IMR-90 (cell line): ENCODE measurements around the gene NNT. TPM values are rescaled to one million over a fixed set of nuclear protein-coding genes. Genes with fewer than 3 reads are reported as not detected.

Experiments
- ATAC-seq: fragments of 200-7000 bp; cut with Tn5 transposase; 2 replicates; pipeline ENCODE4 v1.9.1; 2020; ENCODE audit warnings: low read depth, mild to moderate bottlenecking, moderate library complexity
- BruUV-seq: library from RNA; stranded (reverse); fragments of 400-500 nt; replicated peaks from 2 replicates; lab custom pipeline; 2021; lab: Mats Ljungman, UMichigan
- CTCF ChIA-PET: fragments of 300-600 bp; formaldehyde crosslinking; extraction: SDS; loops from one replicate; lab custom pipeline; 2021; ENCODE audit warnings: antibody characterized with exemption; lab: Yijun Ruan, JAX
- POLR2A ChIA-PET: fragments of 300-600 bp; sonication (Branson Sonifier 250); formaldehyde crosslinking; loops from one replicate; lab custom pipeline; 2022; ENCODE audit warnings: antibody characterized with exemption; ENCODE audit not compliant: unreplicated experiment; lab: Charles Lee
- DNase-seq: peaks from one replicate; pipeline ENCODE4 v3.0.0; 2013
- H2AFZ ChIP-seq: replicated peaks from 2 replicates; pipeline ENCODE3; 2013; ENCODE audit warnings: low read length, mild to moderate bottlenecking; ENCODE audit not compliant: poor library complexity
- H2AK5ac ChIP-seq: 2 replicates; pipeline ENCODE4 v1.6.1; 2013; ENCODE audit warnings: low read depth, low read length, inconsistent platforms
- H2AK9ac ChIP-seq: replicated peaks from 2 replicates; pipeline ENCODE3; 2013; ENCODE audit warnings: mild to moderate bottlenecking, low read depth, low read length, moderate library complexity; ENCODE audit not compliant: poor library complexity
- H2BK120ac ChIP-seq: 2 replicates; pipeline ENCODE4 v1.6.1; 2013; ENCODE audit warnings: low read depth, low read length, inconsistent platforms
- H2BK15ac ChIP-seq: 3 replicates; pipeline ENCODE4 v1.6.1; 2013; ENCODE audit warnings: low read depth, low read length, inconsistent platforms
- H2BK20ac ChIP-seq: 2 replicates; pipeline ENCODE4 v1.6.1; 2013; ENCODE audit warnings: low read depth, mild to moderate bottlenecking, inconsistent platforms, low read length, moderate library complexity
- H2BK5ac ChIP-seq: 2 replicates; pipeline ENCODE4 v1.6.1; 2013; ENCODE audit warnings: mild to moderate bottlenecking, low read depth, low read length, inconsistent platforms; ENCODE audit not compliant: poor library complexity, severe bottlenecking
- H3K14ac ChIP-seq: replicated peaks from 2 replicates; pipeline ENCODE4 v1.6.1; 2013; ENCODE audit warnings: low read depth, low read length, inconsistent platforms
- H3K18ac ChIP-seq: 2 replicates; pipeline ENCODE4 v1.6.1; 2013; ENCODE audit warnings: low read depth, low read length, control low read depth
- H3K23ac ChIP-seq: 2 replicates; pipeline ENCODE4 v1.6.1; 2013; ENCODE audit warnings: low read depth, low read length, inconsistent platforms
- H3K27ac ChIP-seq: 2 replicates; pipeline ENCODE4 v1.5.1; 2013; ENCODE audit warnings: mild to moderate bottlenecking, control low read depth, low read length; ENCODE audit not compliant: insufficient read depth
- H3K27me3 ChIP-seq: 2 replicates; pipeline ENCODE4 v1.6.1; 2013; ENCODE audit warnings: low read length; ENCODE audit not compliant: control insufficient read depth, insufficient read depth
- H3K36me3 ChIP-seq: 2 replicates; pipeline ENCODE4 v1.6.1; 2013; ENCODE audit warnings: low read length, mixed read lengths; ENCODE audit not compliant: control insufficient read depth, insufficient read depth
- H3K4ac ChIP-seq: 2 replicates; pipeline ENCODE4 v1.6.1; 2013; ENCODE audit warnings: low read depth, low read length, inconsistent platforms
- H3K4me1 ChIP-seq: 2 replicates; pipeline ENCODE4 v1.6.1; 2013; ENCODE audit warnings: low read length, mixed read lengths; ENCODE audit not compliant: control insufficient read depth, insufficient read depth
- H3K4me2 ChIP-seq: 2 replicates; pipeline ENCODE4 v1.6.1; 2013; ENCODE audit warnings: low read depth, mild to moderate bottlenecking, control low read depth, low read length, moderate library complexity
- H3K4me3 ChIP-seq: 2 replicates; pipeline ENCODE4 v1.5.1; 2013; ENCODE audit warnings: low read depth, mild to moderate bottlenecking, control low read depth, low read length, moderate library complexity; ENCODE audit not compliant: insufficient read depth
- H3K56ac ChIP-seq: 2 replicates; pipeline ENCODE4 v1.6.1; 2013; ENCODE audit warnings: low read length, inconsistent platforms; ENCODE audit not compliant: insufficient read depth; ENCODE audit errors: extremely low read depth
- H3K79me1 ChIP-seq, 2 experiments: 2 replicates each; pipeline ENCODE4 v1.6.1; 2013; ENCODE audit warnings: low read length in 2 of 2, inconsistent platforms in 1 of 2, low read depth in 1 of 2
- H3K9ac ChIP-seq: 2 replicates; pipeline ENCODE4 v1.6.1; 2013; ENCODE audit warnings: low read depth, low read length, control low read depth
- H3K9me1 ChIP-seq: 2 replicates; pipeline ENCODE4 v1.6.1; 2013; ENCODE audit warnings: low read length, inconsistent platforms; ENCODE audit not compliant: insufficient read depth
- H3K9me3 ChIP-seq: 2 replicates; pipeline ENCODE4 v1.6.1; 2013; ENCODE audit warnings: low read length; ENCODE audit not compliant: control insufficient read depth, insufficient read depth
- H4K20me1 ChIP-seq: 2 replicates; pipeline ENCODE4 v1.6.1; 2013; ENCODE audit warnings: low read length, inconsistent platforms; ENCODE audit not compliant: insufficient read depth
- H4K5ac ChIP-seq: 2 replicates; pipeline ENCODE4 v1.6.1; 2013; ENCODE audit warnings: mild to moderate bottlenecking, low read depth, low read length, control low read depth
- H4K8ac ChIP-seq, 2 experiments: 2 replicates each; pipeline ENCODE4 v1.6.1; 2013; ENCODE audit warnings: low read depth in 2 of 2, low read length in 2 of 2, control low read depth in 1 of 2, inconsistent platforms in 1 of 2
- H4K91ac ChIP-seq: 2 replicates; pipeline ENCODE4 v1.6.1; 2013; ENCODE audit warnings: low read depth, low read length, inconsistent platforms; ENCODE audit not compliant: insufficient read depth
- BHLHE40 ChIP-seq: fragments of 150-350 bp; IDR thresholded peaks from 2 replicates; pipeline ENCODE4 v1.6.1; 2016; ENCODE audit warnings: mild to moderate bottlenecking, low read depth, low read length
- CEBPB ChIP-seq: IDR thresholded peaks from 2 replicates; pipeline ENCODE4 v1.6.1; 2012; ENCODE audit warnings: low read depth, low read length, improper control_type of control experiment
- CHD1 ChIP-seq: IDR thresholded peaks from 2 replicates; pipeline ENCODE4 v1.6.1; 2012; ENCODE audit warnings: low read depth, low read length, improper control_type of control experiment
- ELK1 ChIP-seq: fragments of 150-350 bp; IDR thresholded peaks from 2 replicates; pipeline ENCODE4 v1.6.1; 2016; ENCODE audit warnings: low read depth, mild to moderate bottlenecking, low read length, moderate library complexity, borderline replicate concordance
- FOS ChIP-seq: fragments of 150-350 bp; IDR thresholded peaks from 2 replicates; pipeline ENCODE4 v1.6.1; 2016; ENCODE audit warnings: low read depth, low read length
- MAFK ChIP-seq: IDR thresholded peaks from 2 replicates; pipeline ENCODE4 v1.6.1; 2012; ENCODE audit warnings: low read depth, low read length, improper control_type of control experiment
- MAZ ChIP-seq: IDR thresholded peaks from 2 replicates; pipeline ENCODE4 v1.6.1; 2012; ENCODE audit warnings: low read depth, mild to moderate bottlenecking, low read length, improper control_type of control experiment, moderate library complexity, borderline replicate concordance
- MXI1 ChIP-seq: IDR thresholded peaks from 2 replicates; pipeline ENCODE4 v1.6.1; 2012; ENCODE audit warnings: low read depth, mild to moderate bottlenecking, low read length, moderate library complexity, borderline replicate concordance
- NFE2L2 ChIP-seq: fragments of 150-350 bp; IDR thresholded peaks from 2 replicates; pipeline ENCODE4 v1.6.1; 2016; ENCODE audit warnings: low read depth, mild to moderate bottlenecking, low read length
- POLR2A ChIP-seq: IDR thresholded peaks from 2 replicates; pipeline ENCODE4 v1.6.1; 2012; ENCODE audit warnings: mild to moderate bottlenecking, low read depth, low read length
- RAD21 ChIP-seq: IDR thresholded peaks from 2 replicates; pipeline ENCODE4 v1.6.1; 2012; ENCODE audit warnings: low read length, improper control_type of control experiment
- RCOR1 ChIP-seq: IDR thresholded peaks from 2 replicates; pipeline ENCODE4 v1.6.1; 2012; ENCODE audit warnings: mild to moderate bottlenecking, low read length, improper control_type of control experiment; ENCODE audit not compliant: insufficient replicate concordance
- RFX5 ChIP-seq: IDR thresholded peaks from 2 replicates; pipeline ENCODE4 v1.8.0; 2012; ENCODE audit warnings: low read depth, mild to moderate bottlenecking, low read length, moderate library complexity
- SMC3 ChIP-seq: fragments of 150-350 bp; IDR thresholded peaks from 2 replicates; pipeline ENCODE4 v1.6.1; 2016; ENCODE audit warnings: low read depth, mild to moderate bottlenecking, antibody characterized with exemption, low read length, moderate library complexity
- WGBS, 2 experiments: methylation state at CpG; one replicate each; pipeline versions ENCODE4 v1.1.5 to v1.1.7; 2013; ENCODE audit warnings: missing lambda C conversion rate in 2 of 2; ENCODE audit not compliant: insufficient read length in 1 of 2; ENCODE audit errors: extremely low coverage in 2 of 2; 5-methylcytosine and 5-hydroxymethylcytosine counted together
- dilution Hi-C: fragments of 300-500 bp; cut with HindIII; formaldehyde crosslinking; loops from one replicate; pipeline ENCODE4 v1.14.3; 2018; ENCODE audit warnings: low sequenced_read_pairs; ENCODE audit not compliant: unreplicated experiment
- in situ Hi-C: fragments of 300-500 bp; cut with MboI; formaldehyde crosslinking; loops from 3 replicates; pipeline ENCODE4 v1.14.3; 2019; ENCODE audit warnings: low sequenced_read_pairs, inconsistent platforms, mixed read lengths
- intact Hi-C: fragments of 100-400 bp; cut with micrococcal nuclease; formaldehyde crosslinking; loops from 2 replicates; pipeline ENCODE4 v1.10.0; 2022
- polyA plus RNA-seq, 3 experiments: library from polyadenylated mRNA; depleted of rRNA; stranded (reverse); fragments of >200 nt; gene quantifications; 2 replicates each; pipeline ENCODE4 v1.2.3, GENCODE V29; 2012; ENCODE audit warnings: low replicate concordance in 1 of 3
- total RNA-seq: library from RNA; depleted of rRNA; stranded (reverse); fragments of >200 nt; gene quantifications from 2 replicates; pipeline ENCODE4 v1.2.3, GENCODE V29; 2012
- TF ChIP-seq, protein P1 (sequence below): conservative IDR thresholded peaks from 2 replicates; pipeline ENCODE4 v1.5.1; 2012; ENCODE audit warnings: mild to moderate bottlenecking, low read depth, low read length, improper control_type of control experiment

Gene NNT
- total and polyA plus RNA-seq, 2 of the 4 experiments (the other 2 are of a cell fraction) = 23.1 to 57.2 TPM

- WGBS, 2 experiments = 100% methylated on average over 3 of the region's 4 CpGs; no CpG with 5 or more reads in 1 of the 2 experiments
- ChIA-PET CTCF (no interaction called here), POLR2A (no interaction called here)
- dilution Hi-C loops (no loop called here), intact Hi-C loops (no loop called here), in situ Hi-C loops (no loop called here)
- Histone ChIP-seq H3K27me3 (no peaks in the 10 kb centered on the region), H2BK15ac (no peak overlapping the region), H3K36me3 (no peaks in the 10 kb centered on the region), H3K27ac (no peak overlapping the region), H3K79me1 (no peaks in the 10 kb centered on the region), H3K23ac (no peak overlapping the region), H3K9me1 (no peaks in the 10 kb centered on the region), H2AFZ (no peak overlapping the region), H2BK5ac (no peak overlapping the region), H2BK20ac (no peak overlapping the region), H3K18ac (no peak overlapping the region), H3K9me3 (no peaks in the 10 kb centered on the region), H4K5ac (no peak overlapping the region), H3K56ac (no peak overlapping the region), H3K14ac (no peak overlapping the region), H2BK120ac (no peak overlapping the region), H4K8ac (no peak overlapping the region), H4K20me1 (no peaks in the 10 kb centered on the region), H3K4me1 (no peaks in the 10 kb centered on the region), H2AK9ac (no peak overlapping the region), H3K4me2 (no peak overlapping the region), H3K4me3 (no peak overlapping the region), H3K9ac (no peak overlapping the region), H3K4ac (no peak overlapping the region), H2AK5ac (no peak overlapping the region), H4K91ac (no peak overlapping the region)
- DNase-seq = no peak
- no TSS peak for BruUV-seq
- no peak for ATAC-seq
- no peak for TF ChIP-seq NFE2L2
- no peak for TF ChIP-seq BHLHE40
- TF ChIP-seq CHD1 = no peak
- TF ChIP-seq, protein P1, sequence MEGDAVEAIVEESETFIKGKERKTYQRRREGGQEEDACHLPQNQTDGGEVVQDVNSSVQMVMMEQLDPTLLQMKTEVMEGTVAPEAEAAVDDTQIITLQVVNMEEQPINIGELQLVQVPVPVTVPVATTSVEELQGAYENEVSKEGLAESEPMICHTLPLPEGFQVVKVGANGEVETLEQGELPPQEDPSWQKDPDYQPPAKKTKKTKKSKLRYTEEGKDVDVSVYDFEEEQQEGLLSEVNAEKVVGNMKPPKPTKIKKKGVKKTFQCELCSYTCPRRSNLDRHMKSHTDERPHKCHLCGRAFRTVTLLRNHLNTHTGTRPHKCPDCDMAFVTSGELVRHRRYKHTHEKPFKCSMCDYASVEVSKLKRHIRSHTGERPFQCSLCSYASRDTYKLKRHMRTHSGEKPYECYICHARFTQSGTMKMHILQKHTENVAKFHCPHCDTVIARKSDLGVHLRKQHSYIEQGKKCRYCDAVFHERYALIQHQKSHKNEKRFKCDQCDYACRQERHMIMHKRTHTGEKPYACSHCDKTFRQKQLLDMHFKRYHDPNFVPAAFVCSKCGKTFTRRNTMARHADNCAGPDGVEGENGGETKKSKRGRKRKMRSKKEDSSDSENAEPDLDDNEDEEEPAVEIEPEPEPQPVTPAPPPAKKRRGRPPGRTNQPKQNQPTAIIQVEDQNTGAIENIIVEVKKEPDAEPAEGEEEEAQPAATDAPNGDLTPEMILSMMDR = no peak
- TF ChIP-seq FOS = no peak
- no peak for TF ChIP-seq MAFK
- no peak for TF ChIP-seq MAZ
- no peak for TF ChIP-seq ELK1
- no peak for TF ChIP-seq RAD21
- no peak for TF ChIP-seq MXI1
- TF ChIP-seq RFX5 = no peak
- no peak for TF ChIP-seq POLR2A
- TF ChIP-seq RCOR1 = no peak
- no peak for TF ChIP-seq SMC3
- no peak for TF ChIP-seq CEBPB
Measured at GRCh38 chr5:43582082-43583005, 20.6 kb upstream of the NNT start.
